ENCODE measurements around the gene ENSA.
"Not testable (repeated sequence)": the region's sequence is repeated elsewhere in the genome, so short reads cannot be mapped to it uniquely, and the experiment has no call there.

ENSA gene

DNA sequence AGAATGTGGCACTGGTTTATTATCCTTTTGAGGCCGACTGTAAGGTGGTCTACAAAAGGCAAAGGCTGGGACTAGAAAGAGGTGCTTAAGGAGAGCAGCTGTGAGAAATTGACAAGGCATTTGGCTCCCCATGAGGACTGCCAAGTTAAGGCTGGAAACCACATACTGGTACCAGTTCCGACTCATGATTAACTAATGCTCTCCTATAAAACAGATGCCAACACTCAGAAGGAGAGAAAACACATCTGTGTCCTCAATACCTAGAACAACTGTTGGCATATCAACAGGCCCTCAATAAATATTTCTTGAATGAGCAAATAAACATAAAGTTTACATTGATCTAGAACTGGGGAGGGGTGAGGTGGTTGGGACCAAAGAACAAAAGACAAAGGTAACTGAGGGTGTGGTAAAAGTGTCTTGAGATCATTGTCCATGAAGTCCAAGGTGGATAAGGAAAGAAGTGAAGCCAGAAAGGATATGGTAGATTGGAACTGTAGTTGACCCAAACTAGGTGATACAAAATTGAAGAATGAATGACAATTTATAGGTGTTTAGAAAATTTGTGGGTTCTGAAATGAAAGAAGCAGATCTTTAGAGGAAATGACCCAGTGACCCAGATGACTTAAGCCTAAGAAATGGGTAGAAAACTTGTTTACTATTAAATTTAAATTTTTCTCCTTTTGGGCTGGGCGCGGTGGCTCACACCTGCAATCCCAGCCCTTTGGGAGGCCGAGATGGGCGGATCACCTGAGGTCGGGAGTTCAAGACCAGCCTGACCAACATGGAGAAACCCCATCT, 33.1 kb downstream of the ENSA start:
- no peak overlapping the region for H3K4me3 ChIP-seq (ENCODE audit: low read length)

DNA sequence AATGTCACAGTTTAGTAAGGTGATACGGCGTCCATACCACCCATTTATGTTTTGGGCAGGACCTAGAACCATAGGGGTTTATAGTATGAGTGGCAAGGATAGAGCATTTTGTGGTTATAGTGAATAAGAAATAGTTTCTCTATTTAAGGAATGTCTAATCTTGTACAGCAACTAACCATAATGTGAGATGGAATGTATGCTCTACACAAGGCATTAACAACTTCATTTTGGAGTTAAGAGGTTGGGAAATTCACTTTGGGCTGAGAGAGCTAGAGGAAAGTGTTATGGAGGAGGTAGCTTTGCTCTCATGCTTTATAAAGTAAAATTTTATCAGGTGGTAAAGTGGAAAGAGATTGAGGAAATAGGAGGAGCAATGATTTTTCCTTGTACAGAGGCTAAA, 47.0 kb downstream of the ENSA start:
- no peak for DNase-seq (ENCODE audit: low read depth, low spot score)
- H3K4me3 ChIP-seq (ENCODE audit: low read length) = no peak overlapping the region

More for the DNA sequence above, 33.1 kb downstream of the ENSA start:
- DNase-seq (ENCODE audit: low read depth, low spot score) = no peak

DNA sequence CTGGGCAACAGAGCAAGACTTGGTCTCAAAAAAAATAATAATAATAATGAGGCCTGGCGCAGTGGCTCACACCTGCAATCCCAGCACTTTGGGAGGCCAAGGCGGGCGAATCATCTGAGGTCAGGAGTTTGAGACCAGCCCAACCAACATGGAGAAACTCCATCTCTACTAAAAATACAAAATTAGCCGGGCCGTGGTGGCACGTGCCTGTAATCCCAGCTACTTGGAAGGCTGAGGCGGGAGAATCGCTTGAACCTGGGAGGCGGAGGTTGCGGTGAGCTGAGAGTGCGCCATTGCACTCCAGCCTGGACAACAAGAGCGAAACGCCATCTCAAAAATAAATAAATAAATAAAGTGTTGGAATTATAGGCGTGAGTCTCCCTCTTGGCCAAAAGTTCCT, 47.5 kb downstream of the ENSA start:
- not testable (repeated sequence) for DNase-seq (ENCODE audit: low read depth, low spot score); H3K4me3 ChIP-seq (ENCODE audit: low read length)

DNA sequence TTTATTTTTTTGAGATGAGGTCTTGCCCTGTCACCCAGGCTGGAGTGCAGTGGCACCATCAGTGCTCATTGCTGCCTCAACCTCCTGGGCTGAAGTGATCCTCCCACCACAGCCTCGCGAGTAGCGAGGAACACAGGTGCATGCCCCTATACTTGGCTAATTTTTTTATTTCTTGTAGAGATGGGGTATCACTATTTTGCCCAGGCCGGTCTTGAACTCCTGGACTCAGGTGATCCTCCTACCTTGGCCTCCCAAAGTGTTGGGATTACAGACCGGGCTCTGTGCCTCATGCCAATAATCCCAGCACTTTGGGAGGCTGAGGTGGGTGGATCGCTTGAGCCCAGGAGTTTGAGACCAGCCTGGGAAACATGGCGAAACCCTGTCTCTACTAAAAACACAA, 48.0 kb downstream of the ENSA start:
- DNase-seq (ENCODE audit: low read depth, low spot score); H3K4me3 ChIP-seq (ENCODE audit: low read length): not testable (repeated sequence)

DNA sequence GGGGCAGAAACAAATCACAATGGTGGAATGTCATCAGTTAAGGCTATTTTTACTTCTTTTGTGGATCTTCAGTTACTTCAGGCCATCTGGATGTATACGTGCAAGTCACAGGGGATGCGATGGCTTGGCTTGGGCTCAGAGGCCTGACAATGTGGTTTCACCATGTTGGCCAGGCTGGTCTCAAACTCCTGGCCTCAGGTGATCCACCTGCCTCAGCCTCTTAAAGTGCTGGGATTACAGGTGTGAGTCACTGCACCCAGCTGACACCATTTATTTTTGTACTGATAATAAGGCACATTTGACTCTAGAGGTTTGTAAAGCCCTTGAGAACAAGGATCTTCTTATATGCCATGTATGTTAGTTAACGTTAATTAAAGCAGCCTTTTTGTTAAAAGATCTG, 48.4 kb downstream of the ENSA start:
- not testable (repeated sequence) for DNase-seq (ENCODE audit: low read depth, low spot score); H3K4me3 ChIP-seq (ENCODE audit: low read length)

DNA sequence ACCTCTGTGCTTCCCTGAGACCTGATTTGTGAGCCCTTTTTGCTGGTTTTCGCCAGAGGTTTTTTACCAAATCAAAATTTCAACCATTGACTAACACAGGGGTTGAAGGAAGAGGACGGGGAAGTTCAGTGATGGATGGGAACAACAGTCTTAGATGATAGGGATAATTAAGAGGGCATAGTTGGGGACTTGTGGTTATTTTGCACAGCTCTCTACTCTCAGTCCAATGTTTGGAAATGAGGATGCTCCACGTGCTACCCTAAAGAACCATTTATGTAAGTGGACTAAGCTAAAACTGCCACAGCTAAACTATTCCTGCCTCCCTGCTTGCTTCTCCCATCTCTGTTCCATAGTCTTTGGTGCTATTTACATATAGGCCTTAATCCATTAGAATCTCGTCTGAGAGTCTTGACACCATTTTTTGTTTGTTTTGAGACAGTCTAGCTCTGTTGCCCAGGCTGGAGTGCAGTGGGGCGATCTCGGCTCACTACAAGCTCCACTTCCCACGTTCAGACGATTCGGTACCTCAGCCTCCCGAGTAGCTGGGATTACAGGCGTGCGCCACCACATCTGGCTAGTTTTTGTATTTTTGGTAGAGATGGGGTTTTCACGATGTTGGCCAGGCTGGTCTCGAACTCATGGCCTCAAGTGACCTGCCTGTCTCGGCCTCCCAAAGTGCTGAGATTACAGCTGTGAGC, 49.3 kb downstream of the ENSA start:
- H3K4me3 ChIP-seq (ENCODE audit: low read length) = peak overlapping the region; percentile 98
- no peak for DNase-seq (ENCODE audit: low read depth, low spot score)

DNA sequence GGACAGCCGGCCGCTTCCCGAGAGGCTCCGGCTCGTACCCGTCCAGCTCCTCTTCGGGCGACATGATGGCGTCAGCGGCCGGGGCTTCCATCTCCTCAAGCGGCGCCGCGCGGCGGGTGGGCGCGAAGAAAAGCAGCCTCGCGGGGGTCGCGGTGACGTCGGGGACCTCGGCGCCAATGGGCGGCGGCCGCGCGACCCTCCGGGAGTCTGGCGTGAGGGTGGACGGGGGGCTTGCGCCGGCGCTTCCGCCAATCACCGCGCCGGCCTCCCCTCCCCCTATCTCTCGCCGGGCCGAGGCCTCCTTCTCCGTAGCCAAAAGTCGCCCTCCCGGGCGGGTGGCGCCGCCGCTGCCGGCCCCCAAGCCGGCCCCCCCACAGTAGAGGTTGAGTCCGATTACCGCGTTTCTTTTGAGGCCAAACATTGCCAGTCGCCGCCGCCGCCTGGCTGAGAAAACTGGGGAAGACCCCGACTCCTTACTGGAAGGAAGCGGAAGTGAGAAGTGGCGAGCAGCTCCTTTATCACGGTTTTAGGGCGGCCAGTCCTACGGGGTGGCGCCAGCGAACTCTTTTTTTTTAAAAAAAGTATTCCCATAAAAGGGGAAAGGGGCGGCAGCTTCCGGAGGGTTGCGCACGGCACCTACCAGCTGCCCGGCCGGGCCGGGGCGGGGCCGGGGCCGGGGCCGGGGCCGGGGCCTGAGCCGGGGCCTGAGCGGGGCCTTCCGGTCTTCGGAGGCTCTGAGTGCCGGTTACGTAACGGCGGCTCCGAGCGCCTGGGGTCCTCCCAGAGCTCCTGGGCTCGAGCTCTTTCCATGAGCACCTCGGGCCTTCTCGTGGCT, 50.1 kb downstream of the ENSA start, which contains the start of gene MCL1:
MCL1 (minus strand) TSS at position 501 of the 835 bp plus-strand sequence; CDS start at position 421, 80 bp downstream.
- H3K4me3 ChIP-seq (ENCODE audit: low read length) = peak within 1 kb of the TSS; percentile 98
- peak; percentile 91 for DNase-seq (ENCODE audit: low read depth, low spot score)

DNA sequence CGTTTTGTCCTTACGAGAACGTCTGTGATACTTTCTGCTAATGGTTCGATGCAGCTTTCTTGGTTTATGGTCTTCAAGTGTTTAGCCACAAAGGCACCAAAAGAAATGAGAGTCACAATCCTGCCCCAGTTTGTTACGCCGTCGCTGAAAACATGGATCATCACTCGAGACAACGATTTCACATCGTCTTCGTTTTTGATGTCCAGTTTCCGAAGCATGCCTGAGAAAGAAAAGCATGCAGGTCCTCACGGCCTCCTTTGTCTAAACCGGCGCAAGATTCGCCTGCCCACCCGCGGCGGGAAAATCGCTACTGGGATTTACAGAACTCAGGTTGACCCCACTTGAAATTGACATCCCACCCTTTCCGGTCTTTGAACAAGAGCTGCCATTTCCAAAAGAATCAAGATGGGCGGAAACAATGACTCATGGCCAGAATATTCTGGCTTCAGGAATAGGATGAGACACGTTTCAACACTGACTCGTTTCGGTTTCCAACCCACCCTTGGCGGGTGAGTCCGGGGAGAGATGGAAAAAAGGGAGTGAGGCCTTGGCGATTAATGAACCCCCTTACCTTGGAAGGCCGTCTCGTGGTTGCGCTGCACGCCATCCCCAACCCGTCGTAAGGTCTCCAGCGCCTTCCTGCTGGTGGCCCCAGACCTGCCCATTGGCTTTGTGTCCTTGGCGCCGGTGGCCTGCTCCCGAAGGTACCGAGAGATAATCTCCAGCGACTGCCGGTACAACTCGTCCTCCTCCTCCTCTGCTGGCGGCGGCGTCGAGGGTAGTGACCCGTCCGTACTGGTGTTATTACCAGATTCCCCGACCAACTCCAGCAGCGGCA, 50.9 kb downstream of the ENSA start:
- H3K4me3 ChIP-seq (ENCODE audit: low read length) = peak overlapping the region; percentile 98
- DNase-seq (ENCODE audit: low read depth, low spot score) = no peak

DNA sequence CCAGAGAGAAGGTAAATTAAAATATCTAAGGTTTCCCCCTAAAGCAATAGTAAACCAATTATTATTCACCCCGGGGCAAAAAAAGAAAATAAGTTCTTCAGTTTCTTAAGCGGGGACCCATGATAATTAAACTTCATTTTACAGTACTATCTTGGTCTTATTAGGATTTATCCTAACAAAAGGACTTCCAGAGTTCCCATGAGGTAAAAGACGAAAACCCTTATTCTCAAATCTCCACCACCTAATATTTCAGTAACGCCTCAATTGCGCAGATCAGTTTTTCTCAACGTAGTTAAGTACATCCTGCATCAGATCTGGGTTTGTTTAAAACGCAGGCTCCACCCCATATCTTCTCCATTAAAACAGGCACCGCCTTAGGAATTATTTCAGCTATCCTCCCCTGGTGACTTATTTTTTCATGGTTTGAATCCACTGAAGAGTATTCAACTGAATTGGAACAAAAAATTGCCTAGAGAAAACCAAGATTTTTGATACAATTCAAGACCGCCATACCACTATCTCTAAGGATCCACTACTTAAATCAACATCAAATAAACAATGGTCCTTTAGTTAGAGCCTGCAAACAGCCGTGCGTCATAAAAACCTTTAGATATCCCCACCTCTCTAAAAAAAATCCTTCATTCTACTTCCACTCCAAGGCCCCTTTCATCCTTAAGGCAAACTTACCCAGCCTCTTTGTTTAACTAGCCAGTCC, 51.7 kb downstream of the ENSA start:
- DNase-seq (ENCODE audit: low read depth, low spot score) = no peak
- H3K4me3 ChIP-seq (ENCODE audit: low read length) = peak overlapping the region; percentile 98

DNA sequence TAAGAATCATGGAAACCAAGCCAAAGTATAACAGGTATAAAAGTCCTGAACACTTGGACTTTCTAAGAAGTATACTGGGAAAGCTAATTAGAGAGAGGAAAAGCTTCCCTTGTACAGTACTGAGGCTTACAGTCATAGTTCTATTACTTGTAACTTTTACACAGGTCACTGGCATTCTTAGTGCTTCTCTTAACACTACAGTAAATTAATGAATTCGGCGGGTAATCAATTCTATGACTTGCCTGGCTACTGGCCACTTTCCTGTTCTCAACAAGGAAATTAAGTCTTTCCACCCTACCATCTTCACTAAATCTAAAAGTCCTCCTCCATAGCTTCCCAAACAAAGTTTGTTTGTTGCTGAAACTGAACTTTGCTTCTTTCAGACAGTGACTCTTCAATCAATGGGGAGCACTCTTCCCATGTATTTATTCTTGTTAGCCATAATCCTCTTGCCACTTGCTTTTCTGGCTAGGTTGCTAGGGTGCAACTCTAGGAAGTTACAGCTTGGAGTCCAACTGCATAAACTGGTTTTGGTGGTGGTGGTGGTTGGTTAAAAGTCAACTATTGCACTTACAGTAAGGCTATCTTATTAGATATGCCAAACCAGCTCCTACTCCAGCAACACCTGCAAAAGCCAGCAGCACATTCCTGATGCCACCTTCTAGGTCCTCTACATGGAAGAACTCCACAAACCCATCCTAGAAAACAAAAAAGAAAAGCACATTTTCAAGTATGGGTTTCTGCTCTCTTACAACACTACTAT, 52.4 kb downstream of the ENSA start:
- DNase-seq (ENCODE audit: low read depth, low spot score) = no peak
- H3K4me3 ChIP-seq (ENCODE audit: low read length) = peak overlapping the region; percentile 98

DNA sequence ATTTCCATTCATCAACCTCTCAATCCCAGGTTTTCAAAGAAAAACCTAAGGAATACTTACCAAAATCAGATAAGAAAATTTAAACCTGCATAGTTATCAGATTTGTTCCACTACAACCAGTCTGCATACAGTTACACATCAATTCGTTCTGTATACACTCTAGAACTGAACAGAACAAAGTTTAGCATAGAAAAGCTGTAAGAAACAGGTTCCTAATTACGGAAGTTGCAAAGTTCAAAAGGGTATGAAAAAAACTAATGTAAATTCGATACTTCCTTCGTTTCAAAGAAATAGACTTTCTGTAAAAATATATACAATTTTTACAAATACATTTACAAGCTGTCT, 53.1 kb downstream of the ENSA start:
- DNase-seq (ENCODE audit: low read depth, low spot score) = no peak
- no peak overlapping the region for H3K4me3 ChIP-seq (ENCODE audit: low read length)

DNA sequence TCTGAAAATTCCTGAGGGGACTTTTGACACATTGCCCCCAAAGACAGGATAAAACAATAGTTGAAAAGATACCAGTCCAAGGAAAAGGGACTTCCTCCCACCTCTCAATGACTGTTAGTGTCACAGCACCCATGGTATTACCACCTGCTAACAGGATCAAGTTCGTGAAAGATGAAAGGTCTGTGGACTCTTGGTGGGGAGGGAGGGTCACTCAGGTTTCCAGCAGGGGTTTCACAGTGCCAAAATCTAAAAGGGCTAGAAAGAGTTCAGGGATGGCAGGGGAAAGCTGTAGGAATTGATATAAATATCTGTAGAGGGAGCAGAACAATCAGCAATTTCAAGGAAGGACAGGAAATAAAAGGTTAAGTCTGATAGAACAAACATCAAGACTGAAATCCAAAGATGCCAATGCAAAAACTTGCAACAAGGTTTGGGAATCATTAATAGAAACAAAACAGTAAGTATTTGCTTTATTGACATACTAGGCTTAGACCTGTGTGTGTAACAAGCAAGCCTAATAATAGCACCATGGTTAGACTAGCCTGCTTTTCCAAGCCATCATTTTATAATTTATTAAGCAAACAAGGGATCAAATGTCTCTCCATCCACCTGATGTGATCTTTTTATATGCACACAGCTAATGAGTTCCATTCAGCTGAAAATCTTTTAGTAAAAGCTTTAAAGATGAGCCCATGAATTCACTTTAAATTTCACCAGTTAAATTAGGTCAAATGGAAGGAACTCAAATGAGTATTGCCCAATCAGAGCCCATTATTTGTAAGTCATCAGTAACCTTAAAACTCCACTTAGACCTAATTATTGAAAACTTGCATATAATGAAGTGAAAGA, 53.7 kb downstream of the ENSA start:
- no peak overlapping the region for H3K4me3 ChIP-seq (ENCODE audit: low read length)
- DNase-seq (ENCODE audit: low read depth, low spot score) = no peak

DNA sequence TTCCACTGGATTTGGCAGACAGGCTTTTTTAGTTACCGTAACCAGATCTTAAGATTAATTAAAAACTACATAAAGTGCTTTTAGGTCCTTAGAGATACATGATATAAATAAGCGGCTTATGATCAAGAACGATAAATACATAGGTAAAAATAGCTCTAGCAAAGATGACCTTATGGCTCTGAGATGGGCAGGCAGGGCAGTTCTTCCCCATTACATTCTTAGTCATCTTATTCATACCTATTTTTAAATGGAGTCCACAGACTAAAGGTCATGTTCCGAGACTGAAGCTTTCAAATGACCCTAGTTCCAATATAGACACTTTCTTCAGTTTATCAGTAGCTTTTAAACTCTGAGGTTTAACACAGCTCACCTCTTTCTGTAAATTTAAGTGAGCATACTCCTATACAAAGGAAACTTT, 54.3 kb downstream of the ENSA start:
- no peak overlapping the region for H3K4me3 ChIP-seq (ENCODE audit: low read length)
- DNase-seq (ENCODE audit: low read depth, low spot score) = no peak

DNA sequence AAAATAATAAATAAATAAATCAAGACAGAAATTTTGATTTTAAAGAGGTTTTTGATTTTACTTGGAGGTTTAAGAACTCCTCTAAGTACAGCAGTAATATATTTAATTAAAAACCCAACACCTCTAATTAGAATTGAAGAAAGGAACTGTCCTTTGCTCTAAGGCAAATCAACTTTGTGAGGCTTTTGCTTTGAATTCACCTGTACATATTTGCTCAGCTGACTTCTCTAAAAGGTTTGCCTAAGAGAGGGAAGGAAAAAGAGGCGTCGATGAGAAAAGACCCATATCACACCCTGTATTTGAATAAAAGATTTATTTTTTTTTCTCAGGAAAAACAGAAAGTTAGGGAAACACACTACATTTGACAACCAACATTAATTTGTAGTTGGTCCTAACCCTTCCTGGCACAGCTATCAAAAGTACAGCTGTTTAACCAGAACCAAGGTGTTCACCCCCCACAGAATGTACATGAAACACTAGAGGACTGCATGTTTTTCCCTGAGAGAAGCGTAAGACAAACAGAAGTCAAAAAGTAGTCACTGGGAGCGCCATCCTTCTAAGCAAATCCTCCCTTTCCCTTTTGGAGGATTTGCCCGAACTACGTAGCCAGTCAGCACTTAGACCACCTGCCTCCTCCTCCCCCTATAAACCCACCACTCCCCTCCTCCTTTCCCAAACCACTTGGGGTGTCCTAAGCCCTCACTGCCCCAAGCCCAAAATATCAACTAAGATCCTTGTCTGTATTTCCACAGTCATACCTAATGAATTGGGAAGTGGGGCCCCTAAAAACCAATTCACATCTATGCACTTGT, 54.9 kb downstream of the ENSA start:
- no peak for DNase-seq (ENCODE audit: low read depth, low spot score)
- no peak overlapping the region for H3K4me3 ChIP-seq (ENCODE audit: low read length)

DNA sequence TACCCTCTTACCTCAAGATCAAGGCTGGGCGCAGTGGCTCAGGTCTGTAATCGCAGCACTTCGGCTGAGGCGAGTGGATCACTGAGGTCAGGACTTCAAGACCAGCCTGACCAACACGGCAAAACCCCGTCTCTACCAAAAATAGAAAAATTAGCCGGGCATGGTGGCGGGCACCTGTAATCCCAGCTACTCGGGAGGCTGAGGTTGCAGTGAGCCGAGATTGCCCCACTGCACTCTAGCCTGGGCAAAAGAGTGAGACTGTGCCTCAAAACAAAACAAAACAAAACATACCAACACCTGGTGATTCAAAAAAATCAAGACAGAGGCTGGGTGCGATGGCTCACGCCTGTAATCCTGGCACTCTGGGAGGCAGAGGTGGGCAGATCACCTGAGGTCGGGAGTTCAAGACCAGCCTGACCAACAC, 55.8 kb downstream of the ENSA start:
- DNase-seq (ENCODE audit: low read depth, low spot score); H3K4me3 ChIP-seq (ENCODE audit: low read length): not testable (repeated sequence)
